Activated T-helper 17 cell treated with anti-CD3 and anti-CD28 coated beads, Interleukin-2, amount 50 U/mL, for 72 hours (primary cell): ENCODE results near the gene MUC13. TPM values are rescaled to one million over a fixed set of nuclear protein-coding genes. Genes with fewer than 3 reads are reported as not detected.
"Not testable (repeated sequence)": the region's sequence is repeated elsewhere in the genome, so short reads cannot be mapped to it uniquely, and the experiment has no call there.

Source experiments
- ATAC-seq: fragments of 150-1000 bp; cut with Tn5 transposase; replicated peaks from 2 replicates; pipeline ENCODE4 v1.10.0; 2021; ENCODE audit warnings: mild to moderate bottlenecking, moderate library complexity
- H3K27ac Mint-ChIP-seq: one replicate; pipeline ENCODE4 v1.8.0; 2022; ENCODE audit warnings: mixed read lengths
- H3K27me3 Mint-ChIP-seq: one replicate; pipeline ENCODE4 v1.8.0; 2022; ENCODE audit warnings: mixed read lengths
- H3K36me3 Mint-ChIP-seq: one replicate; pipeline ENCODE4 v1.8.0; 2022; ENCODE audit warnings: low read depth, mild to moderate bottlenecking, mixed read lengths
- H3K4me1 Mint-ChIP-seq: one replicate; pipeline ENCODE4 v1.8.0; 2022; ENCODE audit warnings: mixed read lengths
- H3K4me3 Mint-ChIP-seq: one replicate; pipeline ENCODE4 v1.8.0; 2022; ENCODE audit warnings: mild to moderate bottlenecking, mixed read lengths
- H3K9me3 Mint-ChIP-seq: one replicate; pipeline ENCODE4 v1.8.0; 2022; ENCODE audit warnings: mixed read lengths
- total RNA-seq, 2 donors: library from RNA; stranded (reverse); gene quantifications; one replicate each; pipeline ENCODE4 v1.2.3, GENCODE V29; 2022

The MUC13 gene
- total RNA-seq, 2 donors from 2014 or later = not detected

GRCh38 chr3:124963755-124964154, 29.2 kb upstream of the MUC13 start:
- Mint-ChIP-seq H3K4me3 (no peak overlapping the region), H3K9me3 (no peaks in the 10 kb centered on the region), H3K27me3 (peaks cover 3% of the 10 kb centered on the region), H3K4me1 (no peaks in the 10 kb centered on the region), H3K36me3 (no peaks in the 10 kb centered on the region), H3K27ac (no peak overlapping the region)
- ATAC-seq = no peak

DNA sequence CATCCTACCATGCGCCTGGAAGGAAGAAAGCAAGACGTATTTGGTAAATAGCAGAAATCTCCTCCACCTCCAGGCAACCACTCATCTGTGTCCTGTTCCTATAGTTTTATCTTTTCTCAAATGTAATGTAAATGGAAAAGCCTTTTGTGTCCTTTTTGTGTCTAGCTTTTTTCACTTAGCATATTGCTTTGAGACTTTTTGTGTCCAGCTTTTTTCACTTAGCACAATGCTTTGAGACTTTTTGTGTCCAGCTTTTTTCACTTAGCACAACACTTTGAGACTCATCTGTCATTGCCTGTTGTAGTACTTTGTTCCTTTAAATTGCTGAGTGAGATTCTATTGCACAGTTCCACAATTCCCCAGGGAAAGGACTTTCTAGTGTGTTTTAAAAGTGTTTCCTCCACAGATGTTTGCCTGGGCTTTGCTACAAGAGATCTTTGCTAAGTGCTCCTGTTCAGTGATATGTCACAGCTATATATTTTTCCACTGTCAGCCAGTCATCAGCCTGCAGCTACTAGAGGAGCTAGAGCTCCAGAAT, 27.9 kb upstream of the MUC13 start:
- ATAC-seq = no peak
- H3K4me3 Mint-ChIP-seq = no peak overlapping the region
- H3K27me3 Mint-ChIP-seq = peaks cover 3% of the 10 kb centered on the region
- no peak overlapping the region for H3K27ac Mint-ChIP-seq
- no peaks in the 10 kb centered on the region for H3K4me1 Mint-ChIP-seq
- H3K9me3 Mint-ChIP-seq = no peaks in the 10 kb centered on the region
- no peaks in the 10 kb centered on the region for H3K36me3 Mint-ChIP-seq

DNA sequence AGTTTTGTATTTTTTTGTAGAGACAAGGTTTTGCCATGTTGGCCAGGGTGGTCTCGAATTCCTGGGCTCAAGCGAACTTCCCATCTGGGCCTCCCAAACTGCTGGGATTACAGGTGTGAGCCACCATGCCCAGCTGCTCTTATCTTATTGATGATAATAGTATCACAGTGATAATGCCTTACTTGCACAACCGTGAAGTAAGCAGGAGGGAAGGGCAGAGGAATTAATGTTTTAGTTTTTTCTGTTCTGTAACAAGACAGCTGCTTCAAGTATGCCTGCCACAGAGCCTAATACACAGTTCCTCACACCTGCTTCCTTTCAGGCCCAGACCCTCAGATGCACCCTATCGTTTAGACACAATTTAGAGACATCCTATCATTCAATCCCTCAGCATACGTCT, 26.1 kb upstream of the MUC13 start:
- no peak for ATAC-seq
- Mint-ChIP-seq H3K36me3 (no peaks in the 10 kb centered on the region), H3K4me1 (no peaks in the 10 kb centered on the region), H3K4me3 (no peak overlapping the region), H3K27ac (no peak overlapping the region), H3K9me3 (peaks cover 4% of the 10 kb centered on the region), H3K27me3 (peaks cover 7% of the 10 kb centered on the region)

DNA sequence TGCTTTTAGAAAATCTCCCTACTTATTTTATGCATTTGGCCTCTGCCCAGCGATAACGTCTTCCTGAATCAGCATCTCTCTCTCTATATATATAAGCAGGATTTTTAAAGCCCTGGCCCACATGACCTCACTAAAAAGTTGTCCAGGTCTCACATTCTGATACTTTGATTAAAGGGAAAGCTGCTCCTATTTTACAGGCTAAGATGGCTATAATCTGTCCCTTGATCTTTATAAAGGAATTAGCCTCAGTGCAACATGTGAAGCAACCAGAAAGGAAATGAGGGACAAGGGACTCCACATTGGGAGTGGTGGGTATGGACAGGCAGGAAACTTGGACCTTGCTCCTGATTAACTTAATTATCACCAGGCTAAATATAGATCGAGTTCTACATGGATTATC, 25.6 kb upstream of the MUC13 start:
- Mint-ChIP-seq H3K4me1 (no peaks in the 10 kb centered on the region), H3K9me3 (peaks cover 4% of the 10 kb centered on the region), H3K27me3 (peaks cover 7% of the 10 kb centered on the region), H3K4me3 (no peak overlapping the region), H3K36me3 (no peaks in the 10 kb centered on the region), H3K27ac (no peak overlapping the region)
- ATAC-seq = no peak

GRCh38 chr3:124957951-124958350, 23.4 kb upstream of the MUC13 start:
- not testable (repeated sequence) for H3K27me3 Mint-ChIP-seq, H3K4me1 Mint-ChIP-seq, H3K36me3 Mint-ChIP-seq, ATAC-seq, H3K4me3 Mint-ChIP-seq, H3K27ac Mint-ChIP-seq, H3K9me3 Mint-ChIP-seq

DNA sequence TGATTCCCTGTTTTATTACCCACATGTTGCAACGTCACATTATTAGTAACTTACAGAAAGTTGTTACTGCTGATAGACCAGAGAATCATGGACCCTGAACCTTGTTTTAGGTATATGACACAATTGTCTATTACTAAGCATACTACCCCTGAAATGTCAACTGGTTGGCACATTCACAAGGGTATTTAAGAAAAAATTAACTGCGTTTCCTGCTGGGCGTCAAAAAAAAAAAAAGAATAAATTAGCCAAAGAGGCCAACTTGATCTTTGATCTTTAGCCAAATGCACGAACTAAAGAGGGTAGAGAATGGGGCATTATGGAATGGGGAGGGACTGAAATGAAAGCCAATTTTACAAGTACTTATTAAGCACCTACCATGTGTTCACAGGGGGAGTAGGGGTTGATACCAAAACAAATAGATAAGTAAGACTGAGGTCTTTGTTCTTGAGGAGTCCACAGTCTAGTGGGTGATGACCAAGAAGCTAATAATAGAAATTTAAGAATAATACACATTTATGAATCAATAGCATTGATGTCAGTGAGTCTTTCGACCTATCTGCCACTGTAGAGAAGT, 17.8 kb upstream of the MUC13 start:
- no peaks in the 10 kb centered on the region for H3K36me3 Mint-ChIP-seq
- peaks cover 8% of the 10 kb centered on the region for H3K27me3 Mint-ChIP-seq
- no peak overlapping the region for H3K4me3 Mint-ChIP-seq
- H3K9me3 Mint-ChIP-seq = peaks cover 4% of the 10 kb centered on the region
- ATAC-seq = no peak
- H3K27ac Mint-ChIP-seq = no peak overlapping the region
- H3K4me1 Mint-ChIP-seq = no peaks in the 10 kb centered on the region

DNA sequence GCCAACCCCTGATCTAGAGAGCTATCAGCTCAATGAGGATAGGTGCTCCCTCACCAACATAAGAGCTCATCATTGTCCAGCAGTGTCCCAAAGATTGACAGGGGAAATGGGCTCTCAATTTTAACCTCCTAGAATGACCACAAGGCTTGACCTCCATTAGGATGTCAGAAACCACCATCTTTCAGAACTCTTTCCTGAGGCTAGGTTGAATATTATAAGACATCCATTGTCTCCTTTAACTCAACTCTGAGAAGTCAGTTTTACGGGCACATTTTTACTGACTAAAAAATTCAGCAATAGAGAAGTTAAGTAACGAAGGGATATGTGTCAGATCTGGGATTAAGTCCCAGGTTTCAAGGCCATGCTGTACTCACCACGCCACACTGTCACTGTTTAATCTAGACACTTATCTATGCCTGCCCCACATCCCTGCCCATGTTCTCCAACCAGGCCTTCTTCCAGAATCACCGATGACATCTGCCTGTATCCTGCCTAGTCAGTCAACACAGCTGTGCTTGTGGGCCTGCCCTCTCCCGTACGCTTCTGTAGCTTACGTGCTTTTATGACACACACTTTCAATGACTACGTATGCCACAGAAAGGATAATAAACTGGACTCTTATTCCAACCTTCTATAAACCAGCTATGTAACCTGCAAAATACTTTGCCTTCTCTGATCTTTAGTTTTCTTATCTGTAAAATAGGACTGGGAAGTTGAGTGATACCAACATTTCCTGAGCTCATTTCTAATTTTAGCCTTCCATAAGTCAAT, 17.1 kb upstream of the MUC13 start:
- peaks cover under 1% of the 10 kb centered on the region for H3K9me3 Mint-ChIP-seq
- no peak for ATAC-seq
- no peaks in the 10 kb centered on the region for H3K36me3 Mint-ChIP-seq
- peaks cover 4% of the 10 kb centered on the region for H3K27me3 Mint-ChIP-seq
- no peak overlapping the region for H3K4me3 Mint-ChIP-seq
- H3K4me1 Mint-ChIP-seq = no peaks in the 10 kb centered on the region
- H3K27ac Mint-ChIP-seq = no peak overlapping the region

DNA sequence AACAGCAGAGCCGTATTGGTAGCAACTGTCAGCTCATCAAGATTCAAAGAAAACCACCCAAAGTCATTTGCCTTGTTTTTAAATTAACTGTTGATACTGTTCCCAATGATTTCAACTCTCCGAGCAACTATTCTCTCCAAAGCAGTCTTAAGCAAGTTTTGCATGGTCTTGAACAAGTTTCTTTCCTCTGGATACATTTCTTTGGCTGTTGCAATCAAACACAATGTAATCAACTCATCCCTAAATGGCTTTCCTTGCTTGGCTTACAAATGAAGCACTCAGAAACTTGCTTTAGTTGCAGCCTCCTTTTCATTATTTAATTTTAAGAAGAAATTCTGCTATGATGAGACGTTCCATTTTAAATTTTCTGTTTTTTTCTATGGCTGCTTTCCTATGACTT, 15.5 kb upstream of the MUC13 start:
- no peaks in the 10 kb centered on the region for H3K9me3 Mint-ChIP-seq
- no peaks in the 10 kb centered on the region for H3K36me3 Mint-ChIP-seq
- no peak for ATAC-seq
- peaks cover 4% of the 10 kb centered on the region for H3K27me3 Mint-ChIP-seq
- no peak overlapping the region for H3K4me3 Mint-ChIP-seq
- H3K4me1 Mint-ChIP-seq = no peaks in the 10 kb centered on the region
- H3K27ac Mint-ChIP-seq = no peak overlapping the region

- H3K9me3 Mint-ChIP-seq = no peaks in the 10 kb centered on the region
- ATAC-seq = no peak
- H3K4me1 Mint-ChIP-seq = no peaks in the 10 kb centered on the region
- no peak overlapping the region for H3K4me3 Mint-ChIP-seq
- H3K27me3 Mint-ChIP-seq = peaks cover 14% of the 10 kb centered on the region
- H3K36me3 Mint-ChIP-seq = no peaks in the 10 kb centered on the region
- H3K27ac Mint-ChIP-seq = no peak overlapping the region
These were observed 8.1 kb upstream of the MUC13 start for GRCh38 chr3:124942613-124943012.

- H3K36me3 Mint-ChIP-seq = no peaks in the 10 kb centered on the region
- ATAC-seq = no peak
- H3K4me3 Mint-ChIP-seq = no peak overlapping the region
- H3K27me3 Mint-ChIP-seq = peaks cover 14% of the 10 kb centered on the region
- H3K4me1 Mint-ChIP-seq = no peaks in the 10 kb centered on the region
- H3K9me3 Mint-ChIP-seq = no peaks in the 10 kb centered on the region
- no peak overlapping the region for H3K27ac Mint-ChIP-seq
These were observed 7.2 kb upstream of the MUC13 start for GRCh38 chr3:124941771-124942170.

DNA sequence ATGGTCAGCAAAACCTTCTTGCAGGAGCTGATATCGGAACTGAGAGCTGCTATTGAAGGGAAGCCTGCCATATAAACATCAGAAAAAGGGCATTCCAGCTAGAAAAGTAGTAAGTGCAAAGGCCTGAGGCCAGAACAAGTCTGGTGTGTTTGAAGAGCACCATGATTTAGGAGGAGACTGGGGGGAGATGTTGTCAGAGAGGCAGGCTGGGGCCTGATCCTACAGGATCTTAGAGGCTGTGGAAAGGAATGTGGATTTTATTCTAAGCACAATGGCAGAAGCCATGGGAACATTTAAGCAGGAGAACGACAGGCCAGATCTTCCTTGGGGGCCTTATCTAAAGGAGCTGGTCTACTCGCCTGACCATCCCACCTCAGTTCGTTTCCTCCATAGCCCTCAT, 5.1 kb upstream of the MUC13 start:
- H3K27ac Mint-ChIP-seq = no peak overlapping the region
- no peak overlapping the region for H3K4me3 Mint-ChIP-seq
- no peaks in the 10 kb centered on the region for H3K36me3 Mint-ChIP-seq
- H3K4me1 Mint-ChIP-seq = no peaks in the 10 kb centered on the region
- H3K9me3 Mint-ChIP-seq = no peaks in the 10 kb centered on the region
- peaks cover 17% of the 10 kb centered on the region for H3K27me3 Mint-ChIP-seq
- no peak for ATAC-seq

DNA sequence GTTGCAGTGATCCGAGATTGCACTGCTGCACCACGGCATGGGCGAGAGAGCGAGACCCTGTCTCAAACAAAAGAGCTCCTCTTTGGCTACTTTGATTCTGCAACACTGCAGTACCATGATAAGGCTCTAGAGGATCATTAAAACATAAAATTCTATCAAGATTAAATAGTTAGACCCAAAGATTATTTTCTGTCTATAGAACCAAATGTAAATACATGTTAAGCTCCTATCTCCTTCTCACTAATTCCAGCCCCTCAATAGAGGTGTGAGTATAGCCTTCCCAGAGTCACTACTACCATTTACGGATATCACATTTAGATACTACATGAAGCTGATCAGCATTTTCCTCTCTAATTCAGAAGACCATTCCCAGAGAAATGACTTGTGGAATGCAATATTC, 4.3 kb upstream of the MUC13 start:
- Mint-ChIP-seq H3K9me3 (no peaks in the 10 kb centered on the region), H3K4me1 (no peaks in the 10 kb centered on the region), H3K27ac (no peak overlapping the region), H3K4me3 (no peak overlapping the region), H3K36me3 (no peaks in the 10 kb centered on the region), H3K27me3 (peaks cover 16% of the 10 kb centered on the region)
- ATAC-seq = no peak

GRCh38 chr3:124937049-124937448, 2.5 kb upstream of the MUC13 start:
- H3K4me3 Mint-ChIP-seq = no peak overlapping the region
- no peaks in the 10 kb centered on the region for H3K36me3 Mint-ChIP-seq
- no peak overlapping the region for H3K27ac Mint-ChIP-seq
- H3K9me3 Mint-ChIP-seq = no peaks in the 10 kb centered on the region
- peaks cover 19% of the 10 kb centered on the region for H3K27me3 Mint-ChIP-seq
- no peaks in the 10 kb centered on the region for H3K4me1 Mint-ChIP-seq
- ATAC-seq = no peak

GRCh38 chr3:124935794-124936542, 1.4 kb upstream of the MUC13 start:
- Mint-ChIP-seq H3K4me3 (no peak overlapping the region), H3K36me3 (no peaks in the 10 kb centered on the region), H3K27ac (no peak overlapping the region), H3K27me3 (peaks cover 19% of the 10 kb centered on the region), H3K9me3 (no peaks in the 10 kb centered on the region), H3K4me1 (no peaks in the 10 kb centered on the region)
- ATAC-seq = no peak

DNA sequence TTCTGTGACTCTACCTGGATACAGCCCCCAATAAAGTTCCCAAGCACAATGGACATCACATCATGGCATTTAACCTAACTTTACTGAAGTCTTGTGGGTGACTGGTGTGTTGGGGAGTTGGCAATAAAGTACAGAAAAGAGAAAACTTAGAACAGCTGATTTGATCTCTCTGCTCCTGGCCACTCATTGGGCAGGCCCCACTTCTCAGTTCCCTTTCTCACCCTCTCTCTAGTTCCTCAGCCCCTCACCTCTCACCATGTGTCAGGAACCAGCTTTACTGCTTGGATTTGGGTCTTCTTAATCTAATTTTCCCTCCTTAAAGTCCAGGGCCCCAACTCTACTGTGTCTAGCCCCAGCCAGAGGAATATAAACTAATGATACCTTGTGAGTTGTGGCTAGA, 713 bp upstream of the MUC13 start:
- no peak for ATAC-seq
- Mint-ChIP-seq H3K9me3 (no peaks in the 10 kb centered on the region), H3K27ac (no peak overlapping the region), H3K4me3 (no peak overlapping the region), H3K27me3 (peaks cover 19% of the 10 kb centered on the region), H3K36me3 (no peaks in the 10 kb centered on the region), H3K4me1 (no peaks in the 10 kb centered on the region)
